HEK293T (cell line): Measurements from ENCODE around the gene CYGB.

Source experiments
- CTCF ChIA-PET: fragments of 350-600 bp; formaldehyde crosslinking; extraction: SDS; loops from one replicate; lab custom pipeline; 2021; ENCODE audit warnings: antibody characterized with exemption, inconsistent platforms; lab: Yijun Ruan, JAX
- POLR2A ChIA-PET: fragments of 350-600 bp; formaldehyde crosslinking; extraction: SDS; loops from one replicate; lab custom pipeline; 2020; ENCODE audit warnings: antibody characterized with exemption, inconsistent platforms; lab: Yijun Ruan, JAX
- DNase-seq: peaks from one replicate; pipeline ENCODE4 v3.0.0; 2012; ENCODE audit warnings: mixed read lengths; ENCODE audit errors: extremely low spot score
- ARNT ChIP-seq: fragments of 450-650 bp; IDR thresholded peaks from 2 replicates; pipeline ENCODE4 v1.6.1; 2017; ENCODE audit warnings: mild to moderate bottlenecking
- BHLHE40 ChIP-seq: fragments of 450-650 bp; IDR thresholded peaks from 2 replicates; pipeline ENCODE4 v1.6.1; 2016; ENCODE audit warnings: mild to moderate bottlenecking, moderate library complexity, borderline replicate concordance
- CTBP1 ChIP-seq: fragments of 450-650 bp; IDR thresholded peaks from 2 replicates; pipeline ENCODE4 v1.6.1; 2016; ENCODE audit warnings: borderline replicate concordance
- ELF4 ChIP-seq: fragments of 450-650 bp; IDR thresholded peaks from 2 replicates; pipeline ENCODE4 v1.6.1; 2017; ENCODE audit warnings: antibody characterized with exemption
- FOXA1 ChIP-seq: fragments of 450-650 bp; IDR thresholded peaks from 2 replicates; pipeline ENCODE4 v1.6.1; 2016; ENCODE audit warnings: mild to moderate bottlenecking
- FOXK2 ChIP-seq: fragments of 450-650 bp; IDR thresholded peaks from 2 replicates; pipeline ENCODE4 v1.6.1; 2016; ENCODE audit warnings: mild to moderate bottlenecking
- FOXM1 ChIP-seq: fragments of 450-650 bp; IDR thresholded peaks from 2 replicates; pipeline ENCODE4 v1.6.1; 2017; ENCODE audit warnings: mild to moderate bottlenecking, borderline replicate concordance
- HDGF ChIP-seq: fragments of 450-650 bp; IDR thresholded peaks from 2 replicates; pipeline ENCODE4 v1.6.1; 2017; ENCODE audit warnings: antibody characterized with exemption, borderline replicate concordance
- L3MBTL2 ChIP-seq: fragments of 450-650 bp; conservative IDR thresholded peaks from 2 replicates; pipeline ENCODE4 v1.6.1; 2016; ENCODE audit warnings: mild to moderate bottlenecking
- LEF1 ChIP-seq: fragments of 450-650 bp; IDR thresholded peaks from 2 replicates; pipeline ENCODE4 v1.6.1; 2017; ENCODE audit warnings: mild to moderate bottlenecking, borderline replicate concordance
- NFRKB ChIP-seq: fragments of 450-650 bp; IDR thresholded peaks from 2 replicates; pipeline ENCODE4 v1.6.1; 2016; ENCODE audit warnings: mild to moderate bottlenecking, moderate library complexity
- SP1 ChIP-seq: fragments of 450-650 bp; IDR thresholded peaks from 2 replicates; pipeline ENCODE4 v1.6.1; 2017
- SUZ12 ChIP-seq: fragments of 450-650 bp; IDR thresholded peaks from 2 replicates; pipeline ENCODE4 v1.6.1; 2016; ENCODE audit warnings: mild to moderate bottlenecking
- TARDBP ChIP-seq: fragments of 450-650 bp; IDR thresholded peaks from 2 replicates; pipeline ENCODE4 v1.6.1; 2016
- ZNF384 ChIP-seq: fragments of 450-650 bp; IDR thresholded peaks from 2 replicates; pipeline ENCODE4 v1.6.1; 2016
- TF ChIP-seq, protein P1 (sequence below): fragments of 450-650 bp; IDR thresholded peaks from 2 replicates; pipeline ENCODE4 v1.6.1; 2016

The CYGB gene

DNA sequence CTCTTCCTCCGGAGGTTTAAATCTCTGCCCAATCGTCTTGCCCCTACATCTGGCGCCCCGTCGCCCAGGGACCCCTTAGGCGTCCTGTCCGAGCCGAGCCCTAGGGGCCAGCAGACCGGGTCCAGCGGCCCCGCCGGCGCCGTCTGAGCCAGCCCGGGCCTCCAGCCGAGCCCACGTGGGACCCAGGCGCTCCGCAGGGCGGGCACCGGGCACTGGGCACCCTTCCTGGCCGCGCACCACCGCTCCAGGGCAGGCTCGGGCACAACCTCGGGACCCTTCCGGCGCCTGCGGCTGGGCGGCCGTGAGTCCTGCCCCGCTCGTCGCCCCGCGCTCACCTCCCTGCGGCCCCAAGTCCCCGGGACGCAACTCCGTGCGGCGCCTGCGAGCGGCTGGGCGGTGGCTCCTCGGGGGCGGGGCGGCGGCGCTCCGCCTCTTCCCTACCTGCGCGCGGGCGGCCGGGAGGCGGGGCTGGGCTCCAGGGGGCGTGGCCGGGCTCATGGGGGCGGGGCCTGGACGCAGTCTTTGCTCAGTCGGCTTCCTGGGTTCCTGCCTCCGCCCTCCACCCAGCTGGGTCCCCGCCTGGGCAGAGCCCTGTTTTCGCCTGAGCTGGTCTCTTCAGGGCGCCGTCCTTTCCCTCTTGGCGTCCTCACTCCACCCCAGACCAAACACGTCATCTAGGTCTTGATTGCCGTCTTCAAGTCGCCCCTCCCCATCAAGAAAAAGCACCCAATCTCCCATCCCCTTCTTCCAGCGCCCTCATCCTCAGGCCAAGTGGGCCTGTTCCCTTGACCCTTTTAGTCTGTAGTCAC lies 36.3 kb downstream of the CYGB start, which contains the start of gene RHBDF2:
RHBDF2 (minus strand) TSS at position 406 of the 809 bp plus-strand sequence. CDS start 19,899 bp downstream, outside the sequence.
- TF ChIP-seq SP1 (no peak), LEF1 (peak; percentile 81; the same call in 1 of the 2 replicates)
- CTCF ChIA-PET = interaction anchor here (0.8 kb wide), 1 partner anchor 56 kb away, joined by 3 read pairs; no protein-coding TSS in a partner anchor
- POLR2A ChIA-PET = interaction anchor here (0.7 to 1.0 kb wide), 4 partner anchors 11 to 170 kb away, joined by 3 read pairs; no protein-coding TSS in a partner anchor
- DNase-seq = peak; percentile 97

DNA sequence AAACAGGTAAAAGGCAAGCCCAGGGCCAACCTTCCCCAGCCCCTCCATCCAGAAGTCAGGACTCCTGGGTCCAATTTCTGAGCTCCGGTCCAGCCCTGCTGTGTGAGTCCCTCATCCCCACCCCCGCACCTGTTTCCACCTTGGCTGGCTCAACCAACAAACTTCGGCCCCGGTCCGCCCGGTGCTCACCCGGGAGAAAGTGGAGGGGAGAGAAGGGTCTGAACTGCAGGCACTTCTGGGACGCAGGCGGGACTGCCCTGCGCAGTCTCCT lies 36.8 kb downstream of the CYGB start:
- TF ChIP-seq SUZ12 = no peak
- no peak for TF ChIP-seq ZNF384
- no peak for TF ChIP-seq LEF1
- no peak for TF ChIP-seq L3MBTL2
- no peak for TF ChIP-seq CTBP1
- no peak for TF ChIP-seq FOXA1
- no peak for TF ChIP-seq FOXM1
- TF ChIP-seq ELF4 = no peak
- no peak for TF ChIP-seq TARDBP
- no peak for TF ChIP-seq FOXK2
- no peak for TF ChIP-seq SP1
- TF ChIP-seq, protein P1, sequence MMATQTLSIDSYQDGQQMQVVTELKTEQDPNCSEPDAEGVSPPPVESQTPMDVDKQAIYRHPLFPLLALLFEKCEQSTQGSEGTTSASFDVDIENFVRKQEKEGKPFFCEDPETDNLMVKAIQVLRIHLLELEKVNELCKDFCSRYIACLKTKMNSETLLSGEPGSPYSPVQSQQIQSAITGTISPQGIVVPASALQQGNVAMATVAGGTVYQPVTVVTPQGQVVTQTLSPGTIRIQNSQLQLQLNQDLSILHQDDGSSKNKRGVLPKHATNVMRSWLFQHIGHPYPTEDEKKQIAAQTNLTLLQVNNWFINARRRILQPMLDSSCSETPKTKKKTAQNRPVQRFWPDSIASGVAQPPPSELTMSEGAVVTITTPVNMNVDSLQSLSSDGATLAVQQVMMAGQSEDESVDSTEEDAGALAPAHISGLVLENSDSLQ = no peak
- TF ChIP-seq HDGF = no peak
- no peak for TF ChIP-seq BHLHE40
- no peak for DNase-seq
- ChIA-PET POLR2A (no interaction called here), CTCF (interaction anchor here (1.0 kb wide), 1 partner anchor 34 kb away, joined by 4 read pairs; no protein-coding TSS in a partner anchor)

DNA sequence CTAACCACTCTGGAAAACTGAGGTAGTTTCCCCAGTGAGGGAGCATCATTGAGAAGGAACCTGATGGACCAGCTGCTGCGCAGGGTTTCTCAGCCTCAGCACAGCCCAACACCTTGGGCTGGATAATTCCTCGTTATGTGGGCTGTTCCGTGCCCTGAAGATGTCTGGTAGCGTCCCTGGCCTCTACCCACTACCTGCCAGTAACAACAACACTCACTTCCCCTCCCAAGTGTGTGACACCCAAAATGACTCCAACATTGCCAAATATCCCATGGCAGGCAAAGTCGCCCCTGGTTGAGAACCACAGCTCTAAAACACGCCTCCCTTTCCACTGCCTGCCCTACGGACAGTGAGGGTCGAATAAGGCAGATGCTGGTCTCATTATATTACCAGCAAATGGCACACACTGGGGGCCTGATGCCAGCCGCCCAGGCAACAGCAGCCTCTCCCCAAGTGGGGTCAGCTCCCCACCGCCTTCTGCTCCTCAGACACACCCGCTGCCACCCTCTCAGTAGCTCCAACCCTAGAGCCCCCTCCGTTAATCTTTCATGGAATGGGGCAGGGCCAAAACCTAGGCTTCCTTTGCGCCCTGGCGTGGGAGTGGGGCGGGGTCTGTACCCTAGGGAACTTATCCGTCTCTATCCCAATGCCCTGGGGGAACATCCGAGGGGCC lies 37.3 kb downstream of the CYGB start:
- ChIA-PET CTCF (interaction anchor here (0.5 to 1.3 kb wide), 5 partner anchors 34 to 190 kb away, joined by 3 to 5 read pairs (median 3); partner anchors contain the start of gene PRCD), POLR2A (interaction anchor here (0.7 to 2.2 kb wide), 4 partner anchors 10 to 171 kb away, joined by 3 to 6 read pairs (median 4); no protein-coding TSS in a partner anchor)
- no peak for DNase-seq
- no peak for TF ChIP-seq ARNT
- TF ChIP-seq, protein P1 = no peak
- TF ChIP-seq HDGF = no peak
- TF ChIP-seq BHLHE40 = no peak
- no peak for TF ChIP-seq SUZ12
- TF ChIP-seq ELF4 = no peak
- TF ChIP-seq NFRKB = no peak
- TF ChIP-seq FOXK2 = no peak
- no peak for TF ChIP-seq LEF1
- TF ChIP-seq SP1 = no peak
- no peak for TF ChIP-seq TARDBP
- no peak for TF ChIP-seq FOXA1
- TF ChIP-seq FOXM1 = no peak
- no peak for TF ChIP-seq L3MBTL2
- no peak for TF ChIP-seq CTBP1
- no peak for TF ChIP-seq ZNF384

DNA sequence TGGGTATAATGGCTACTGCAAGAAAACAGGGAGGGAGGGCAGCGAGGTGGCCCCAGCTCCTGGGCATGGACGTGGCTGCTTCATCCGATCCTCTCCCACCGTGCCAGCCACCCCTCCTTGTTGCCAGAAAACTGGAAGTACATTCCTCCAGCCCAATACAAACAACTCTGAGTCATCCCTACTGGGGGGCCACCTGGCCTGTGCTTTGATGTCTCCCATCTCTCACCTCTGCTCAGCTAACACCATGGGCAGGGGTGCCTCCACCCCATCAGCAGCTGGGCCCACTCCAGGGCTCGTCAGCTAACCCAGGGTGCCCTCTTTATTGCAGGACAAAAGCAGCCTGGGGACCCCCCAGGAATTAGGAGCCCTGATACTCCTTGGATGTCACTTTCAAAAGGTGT lies 38.2 kb downstream of the CYGB start:
- ChIA-PET POLR2A (interaction anchor here (1.1 to 2.2 kb wide), 3 partner anchors 10 to 172 kb away, joined by 4 to 6 read pairs (median 5); no protein-coding TSS in a partner anchor), CTCF (interaction anchor here (0.6 to 1.7 kb wide), 4 partner anchors 32 to 136 kb away, joined by 3 to 4 read pairs (median 4); partner anchors contain the start of genes AANAT and PRCD)
- no peak for DNase-seq
- TF ChIP-seq SUZ12 (no peak), SP1 (no peak), L3MBTL2 (no peak), CTBP1 (no peak), HDGF (no peak)

DNA sequence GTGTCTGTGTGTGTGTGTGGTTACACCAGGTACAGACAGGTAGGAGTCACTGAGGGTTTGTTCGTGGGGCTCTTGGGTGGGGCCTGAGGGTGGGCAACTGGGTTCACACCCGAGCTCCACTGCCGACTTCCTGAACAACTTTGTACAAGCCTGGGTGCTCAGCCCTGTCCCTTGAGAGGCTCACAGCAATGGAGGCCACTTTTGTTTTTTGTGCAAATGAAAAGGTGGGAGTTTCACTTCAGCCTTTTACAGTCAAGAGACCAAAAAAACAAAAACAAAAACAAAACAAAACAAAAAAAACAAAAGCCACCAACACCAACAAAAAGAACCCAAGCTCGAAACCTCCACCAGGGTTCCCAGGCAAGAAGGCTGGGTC lies 38.6 kb downstream of the CYGB start:
- no peak for DNase-seq
- CTCF ChIA-PET = interaction anchor here (1.2 to 1.7 kb wide), 3 partner anchors 32 to 42 kb away, joined by 3 to 4 read pairs (median 4); partner anchors contain the start of genes AANAT and PRCD
- no peak for TF ChIP-seq ARNT
- TF ChIP-seq NFRKB = no peak
- TF ChIP-seq FOXA1 = no peak
- TF ChIP-seq TARDBP = no peak
- TF ChIP-seq L3MBTL2 = no peak
- no peak for TF ChIP-seq CTBP1
- no peak for TF ChIP-seq ZNF384
- TF ChIP-seq SP1 = no peak
- no peak for TF ChIP-seq FOXK2
- no peak for TF ChIP-seq FOXM1
- TF ChIP-seq, protein P1 = no peak
- TF ChIP-seq LEF1 = no peak
- no peak for TF ChIP-seq BHLHE40
- no peak for TF ChIP-seq SUZ12
- TF ChIP-seq ELF4 = no peak
- POLR2A ChIA-PET = interaction anchor here (1.6 to 2.2 kb wide), 2 partner anchors 9 to 172 kb away, joined by 5 to 6 read pairs; no protein-coding TSS in a partner anchor
